Endothelial cell of umbilical vein (primary cell): ENCODE data around the gene CDIP1. TPM values are rescaled to one million over a fixed set of nuclear protein-coding genes. Genes with fewer than 3 reads are reported as not detected.

ENCODE experiments used
- BruUV-seq: library from RNA; stranded (reverse); fragments of 400-500 nt; replicated peaks from 2 replicates; lab custom pipeline; 2021; lab: Mats Ljungman, UMichigan
- CTCF ChIA-PET: fragments of 300-600, 350-600 bp; sonication (Branson Sonifier 250); formaldehyde crosslinking; loops from one replicate; lab custom pipeline; 2021; ENCODE audit warnings: antibody characterized with exemption, inconsistent platforms; lab: Charles Lee
- POLR2A ChIA-PET: fragments of 300-600, 350-600 bp; sonication (Branson Sonifier 250); formaldehyde crosslinking; loops from one replicate; lab custom pipeline; 2021; ENCODE audit warnings: antibody characterized with exemption, inconsistent platforms; lab: Charles Lee
- DNase-seq: peaks from one replicate; pipeline ENCODE4 v3.0.0-alpha.2; 2011; ENCODE audit warnings: low read depth, low spot score
- FAIRE-seq: peaks from 2 replicates; lab custom pipeline; 2011; peaks lifted over from hg19 to GRCh38; lab: Jason Lieb, UNC
- H2AFZ ChIP-seq: 2 replicates; pipeline ENCODE4 v1.6.0; 2012; ENCODE audit warnings: low read depth, low read length, control low read depth, inconsistent platforms
- H3K27ac ChIP-seq: 2 replicates; pipeline ENCODE4 v1.5.1; 2011; ENCODE audit warnings: low read depth, mild to moderate bottlenecking, control low read depth, low read length, moderate library complexity; ENCODE audit not compliant: insufficient read depth
- H3K27me3 ChIP-seq, 2 experiments: 2 replicates each; pipeline versions ENCODE4 v1.6.0 to v1.6.1; 2011; ENCODE audit warnings: low read length in 2 of 2, mixed read lengths in 1 of 2; ENCODE audit not compliant: control insufficient read depth in 2 of 2, insufficient read depth in 2 of 2
- H3K36me3 ChIP-seq, 2 experiments: 2 replicates in 1 of 2; 3 replicates in 1 of 2; pipeline ENCODE4 v1.5.1; 2011; ENCODE audit warnings: low read length in 2 of 2, mild to moderate bottlenecking in 1 of 2, moderate library complexity in 1 of 2; ENCODE audit not compliant: control insufficient read depth in 2 of 2, insufficient read depth in 2 of 2; ENCODE audit errors: extremely low read depth in 1 of 2
- H3K4me1 ChIP-seq: 3 replicates; pipeline ENCODE4 v1.5.1; 2011; ENCODE audit warnings: mild to moderate bottlenecking, low read length; ENCODE audit not compliant: control insufficient read depth, insufficient read depth; ENCODE audit errors: extremely low read depth
- H3K4me2 ChIP-seq: 2 replicates; pipeline ENCODE4 v1.6.1; 2011; ENCODE audit warnings: low read length, control low read depth, mixed read lengths; ENCODE audit not compliant: insufficient read depth
- H3K4me3 ChIP-seq, 3 experiments: fragments of 200-600 bp in 1 of 3; sonication (generic), shearing (Covaris generic) in 1 of 3; replicated peaks in 1 of 3; 2 replicates each; pipeline ENCODE4 v1.5.1; 2011 to 2016; ENCODE audit warnings: control low read depth in 3 of 3, low read length in 3 of 3, mild to moderate bottlenecking in 2 of 3, inconsistent platforms in 1 of 3, low read depth in 1 of 3, moderate library complexity in 1 of 3; ENCODE audit not compliant: insufficient read depth in 1 of 3
- H3K79me2 ChIP-seq: 2 replicates; pipeline ENCODE4 v1.6.0; 2012; ENCODE audit warnings: low read length, inconsistent platforms; ENCODE audit not compliant: control insufficient read depth, insufficient read depth
- H3K9ac ChIP-seq: replicated peaks from 2 replicates; pipeline ENCODE3; 2011; ENCODE audit warnings: low read length, control low read depth; ENCODE audit not compliant: insufficient read depth; ENCODE audit errors: extremely low read depth
- H3K9me1 ChIP-seq: replicated peaks from 3 replicates; pipeline ENCODE4 v1.6.0; 2011; ENCODE audit warnings: mild to moderate bottlenecking, low read length; ENCODE audit not compliant: control insufficient read depth, insufficient read depth; ENCODE audit errors: extremely low read depth
- H3K9me3 ChIP-seq: replicated peaks from 2 replicates; pipeline ENCODE4 v1.5.1; 2012; ENCODE audit warnings: low read length, inconsistent platforms; ENCODE audit not compliant: control insufficient read depth, insufficient read depth
- H4K20me1 ChIP-seq: replicated peaks from 2 replicates; pipeline ENCODE3; 2011; ENCODE audit warnings: mild to moderate bottlenecking, low read length; ENCODE audit not compliant: control insufficient read depth, insufficient read depth; ENCODE audit errors: extremely low read depth
- CTCF ChIP-seq, 2 donors: IDR thresholded peaks; 1 replicate in 1 of 2; 2 replicates in 1 of 2; pipeline ENCODE4 v1.5.1; 2011; ENCODE audit warnings: low read length in 2 of 2, mild to moderate bottlenecking in 2 of 2, moderate library complexity in 2 of 2, control low read depth in 1 of 2, inconsistent platforms in 1 of 2, low read depth in 1 of 2; ENCODE audit not compliant: insufficient read depth in 1 of 2; ENCODE audit errors: extremely low read depth in 1 of 2
- EZH2 ChIP-seq: IDR thresholded peaks from 2 replicates; pipeline ENCODE4 v1.6.1; 2012; ENCODE audit warnings: borderline replicate concordance, low read depth, mild to moderate bottlenecking, moderate library complexity, low read length, inconsistent platforms; ENCODE audit not compliant: severe bottlenecking
- GATA2 ChIP-seq: IDR thresholded peaks from 2 replicates; pipeline ENCODE4 v1.7.0; 2011; ENCODE audit warnings: low read depth, mild to moderate bottlenecking, moderate library complexity, mixed read lengths, low read length; ENCODE audit not compliant: insufficient read length, insufficient read depth
- MAX ChIP-seq: IDR thresholded peaks from 2 replicates; pipeline ENCODE4 v1.6.1; 2011; ENCODE audit not compliant: insufficient read depth, insufficient read length
- MYC ChIP-seq: IDR thresholded peaks from one replicate; pipeline ENCODE4 v1.6.1; 2011; ENCODE audit warnings: mild to moderate bottlenecking, low read depth, low read length
- POLR2AphosphoS5 ChIP-seq: IDR thresholded peaks from 2 replicates; pipeline ENCODE4 v1.6.1; 2012; ENCODE audit warnings: low read depth, mild to moderate bottlenecking, control low read depth, low read length, moderate library complexity; ENCODE audit not compliant: insufficient read depth
- dilution Hi-C: fragments of 300-500 bp; cut with MboI; formaldehyde crosslinking; loops from one replicate; pipeline ENCODE4 v1.15.0; 2019; ENCODE audit warnings: low sequenced_read_pairs; ENCODE audit not compliant: extremely low pct_ligation_motif_present
- intact Hi-C: fragments of 100-400 bp; cut with micrococcal nuclease; formaldehyde crosslinking; loops from one replicate; pipeline ENCODE4 v1.10.0; 2022
- polyA plus RNA-seq, 4 experiments: library from polyadenylated mRNA; depleted of rRNA in 3 of 4; stranded (reverse) in 3 of 4; unstranded in 1 of 4; fragments of >200 nt; gene quantifications; 2 replicates each; pipeline versions ENCODE4 v1.2.1 to v1.2.3, GENCODE V29; 2011 to 2012; ENCODE audit warnings: missing spikeins in 1 of 4
- total RNA-seq: library from RNA; stranded (reverse); gene quantifications from 2 replicates; pipeline ENCODE4 v1.2.3, GENCODE V29; 2021

The CDIP1 gene
- total and polyA plus RNA-seq, 2 donors (not counting 3 experiments of a cell fraction or from before 2014, with no cell fraction given): 33.9 to 37.4 TPM

DNA sequence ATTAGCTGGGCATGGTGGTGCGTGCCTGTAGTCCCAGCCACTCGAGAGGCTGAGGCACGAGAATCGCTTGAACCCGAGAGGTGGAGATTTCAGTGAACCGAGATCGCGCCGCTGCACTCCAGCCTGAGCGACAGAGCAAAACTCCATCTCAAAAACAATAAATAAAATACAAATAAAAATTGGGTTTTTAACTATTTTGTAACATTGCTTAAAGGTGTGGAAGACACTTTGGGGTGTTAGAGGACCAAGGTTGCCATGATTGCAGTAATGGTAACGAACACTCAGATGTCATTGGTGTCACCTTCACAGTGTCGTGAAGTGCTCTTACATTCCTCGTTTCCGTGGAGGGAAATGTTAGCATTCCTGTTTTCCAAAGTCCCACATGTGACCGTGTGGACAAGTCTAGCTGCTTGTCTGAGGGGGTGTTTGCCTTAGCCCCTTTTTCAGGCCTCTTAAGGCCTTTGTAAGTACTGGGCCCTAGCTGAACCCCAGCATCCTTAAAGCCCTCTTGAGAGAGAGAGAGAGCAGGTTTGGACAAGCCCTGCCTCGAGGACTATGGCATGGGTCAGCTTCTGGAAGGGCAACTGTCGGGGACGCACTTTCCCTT, 26.2 kb upstream of the CDIP1 start:
- H4K20me1 ChIP-seq: no peaks in the 10 kb centered on the region
- H3K4me2 ChIP-seq: no peak overlapping the region
- POLR2A ChIA-PET: no interaction called here
- no peak overlapping the region for H3K9ac ChIP-seq
- FAIRE-seq (no peak), DNase-seq (no peak)
- no peak overlapping the region for H2AFZ ChIP-seq
- TF ChIP-seq GATA2: no peak
- TF ChIP-seq MAX: no peak
- TF ChIP-seq EZH2: no peak
- TF ChIP-seq MYC: no peak
- TF ChIP-seq CTCF (IDR thresholded peaks at IDR 0.05; ENCODE audit: extremely low read depth in 1 of 2, insufficient read depth in 1 of 2, low read depth in 1 of 2, low read length in 2 of 2): no peak
- no peak for TF ChIP-seq POLR2AphosphoS5
- no peak overlapping the region for H3K4me3 ChIP-seq
- BruUV-seq: no TSS peak
- H3K9me1 ChIP-seq: no peaks in the 10 kb centered on the region
- H3K4me1 ChIP-seq: no peaks in the 10 kb centered on the region
- no peaks in the 10 kb centered on the region for H3K9me3 ChIP-seq
- dilution Hi-C loops: no loop called here
- CTCF ChIA-PET: interaction anchor here (0.8 to 1.1 kb wide), 2 partner anchors 14 to 16 kb away, joined by 3 to 8 read pairs; no protein-coding TSS in a partner anchor
- H3K27me3 ChIP-seq: peaks cover 0 to 7% of the 10 kb centered on the region in 2 experiments
- H3K27ac ChIP-seq: no peak overlapping the region
- no peaks in the 10 kb centered on the region for H3K79me2 ChIP-seq
- no peaks in the 10 kb centered on the region for H3K36me3 ChIP-seq
- intact Hi-C loops: loop anchor here (5.0 kb wide), 1 partner anchor 343 kb away; no protein-coding TSS in a partner anchor
